Uterus (tissue), 4 donors: ENCODE data around the gene CACNA1C. TPM values are rescaled to one million over a fixed set of nuclear protein-coding genes. Genes with fewer than 3 reads are reported as not detected.

Experiments
- DNase-seq, 2 donors: peaks; one replicate each; pipeline ENCODE4 v3.0.0-alpha.2; 2019 to 2020
- H3K27ac ChIP-seq, 2 donors: fragments of 200-600 bp; sonication (generic); 1 replicate in 1 of 2; 2 replicates in 1 of 2; pipeline ENCODE4 v1.5.1; 2016 to 2018
- H3K27me3 ChIP-seq, 2 donors: fragments of 200-600 bp; sonication (generic); one replicate each; pipeline ENCODE4 v1.5.1; 2018 to 2019; ENCODE audit warnings: control low read depth in 1 of 2
- H3K36me3 ChIP-seq, 2 donors: fragments of 200-600 bp; sonication (generic); one replicate each; pipeline ENCODE4 v1.5.1; 2019; ENCODE audit warnings: control low read depth in 1 of 2
- H3K4me1 ChIP-seq, 2 donors: fragments of 200-600 bp; sonication (generic); one replicate each; pipeline ENCODE4 v1.5.1; 2018 to 2019; ENCODE audit warnings: control low read depth in 1 of 2
- H3K4me3 ChIP-seq, 2 donors: fragments of 200-600 bp; sonication (generic); 1 replicate in 1 of 2; 2 replicates in 1 of 2; pipeline ENCODE4 v1.5.1; 2018 to 2019; ENCODE audit warnings: mild to moderate bottlenecking in 1 of 2
- H3K9me3 ChIP-seq, 2 donors: fragments of 200-600 bp; sonication (generic); one replicate each; pipeline ENCODE4 v1.5.1; 2019; ENCODE audit warnings: control low read depth in 1 of 2
- CTCF ChIP-seq, 4 experiments: fragments of 200-600 bp in 2 of 4; fragments of 450-650 bp in 2 of 4; sonication (generic) in 2 of 4; IDR thresholded peaks; one replicate each; pipeline ENCODE4 v1.5.1; 2016 to 2019; ENCODE audit warnings: antibody characterized with exemption in 4 of 4, mild to moderate bottlenecking in 2 of 4, moderate library complexity in 1 of 4
- POLR2A ChIP-seq, 2 donors: fragments of 450-650 bp; IDR thresholded peaks; one replicate each; pipeline ENCODE4 v1.6.1; 2016; ENCODE audit warnings: antibody characterized with exemption in 2 of 2, mild to moderate bottlenecking in 1 of 2, moderate library complexity in 1 of 2
- intact Hi-C: fragments of 100-400 bp; cut with DNase I; formaldehyde crosslinking; loops from one replicate; pipeline ENCODE4 v1.15.1; 2023; ENCODE audit warnings: low total_unique reads
- total RNA-seq, 4 donors: library from RNA; depleted of rRNA in 3 of 4; stranded (reverse); fragments of >200 nt in 3 of 4; gene quantifications; one replicate each; pipeline versions ENCODE4 v1.1.0 to v1.2.4, GENCODE V29; 2014 to 2023
- donor health status: DM: yes; HTN: yes; CAD: no.

Gene CACNA1C
- total RNA-seq, 4 donors from 2014 or later, result 15.9 to 121 (median 32.1) TPM

GRCh38 chr12:2417481-2418160 lies 364.8 kb downstream of the CACNA1C start:
- Histone ChIP-seq H3K4me1 (peaks cover 5 to 6% of the 10 kb centered on the region in 2 donors), H3K36me3 (no peaks in the 10 kb centered on the region), H3K27ac (no peak overlapping the region), H3K4me3 (no peak overlapping the region), H3K27me3 (no peaks in the 10 kb centered on the region), H3K9me3 (no peaks in the 10 kb centered on the region)
- DNase-seq, result no peak
- intact Hi-C loops, result no loop called here
- TF ChIP-seq CTCF (IDR thresholded peaks at IDR 0.05) (no peak), POLR2A (IDR thresholded peaks at IDR 0.05) (no peak)

- DNase-seq, result no peak
- no peak overlapping the region for H3K27ac ChIP-seq
- no peak for TF ChIP-seq POLR2A (IDR thresholded peaks at IDR 0.05)
- TF ChIP-seq CTCF (IDR thresholded peaks at IDR 0.05), result no peak
- H3K4me3 ChIP-seq, result no peak overlapping the region
- H3K36me3 ChIP-seq, result no peaks in the 10 kb centered on the region
- intact Hi-C loops, result no loop called here
- no peaks in the 10 kb centered on the region for H3K27me3 ChIP-seq
- H3K9me3 ChIP-seq, result no peaks in the 10 kb centered on the region
- H3K4me1 ChIP-seq, result peaks cover 3 to 6% of the 10 kb centered on the region in 2 donors
Observed at GRCh38 chr12:2418579-2418978, 365.8 kb downstream of the CACNA1C start.

- intact Hi-C loops, result no loop called here
- Histone ChIP-seq H3K36me3 (no peaks in the 10 kb centered on the region), H3K27me3 (no peaks in the 10 kb centered on the region), H3K9me3 (no peaks in the 10 kb centered on the region), H3K27ac (peak overlapping the region; percentile 37 to 42), H3K4me3 (no peak overlapping the region), H3K4me1 (peaks cover 0 to 6% of the 10 kb centered on the region in 2 donors)
- DNase-seq, result no peak
- TF ChIP-seq POLR2A (IDR thresholded peaks at IDR 0.05) (no peak), CTCF (IDR thresholded peaks at IDR 0.05) (no peak)
Observed at GRCh38 chr12:2422591-2422990, 369.8 kb downstream of the CACNA1C start.

GRCh38 chr12:2429032-2429431 lies 376.2 kb downstream of the CACNA1C start:
- Histone ChIP-seq H3K36me3 (no peaks in the 10 kb centered on the region), H3K27ac (peak overlapping the region; percentile 71 to 77), H3K27me3 (no peaks in the 10 kb centered on the region), H3K9me3 (no peaks in the 10 kb centered on the region), H3K4me3 (no peak overlapping the region), H3K4me1 (peaks cover 3 to 7% of the 10 kb centered on the region in 2 donors)
- TF ChIP-seq CTCF (IDR thresholded peaks at IDR 0.05) (no peak), POLR2A (IDR thresholded peaks at IDR 0.05) (no peak)
- intact Hi-C loops, result no loop called here
- peak; percentile 33 to 65 for DNase-seq

- Histone ChIP-seq H3K27me3 (no peaks in the 10 kb centered on the region), H3K9me3 (no peaks in the 10 kb centered on the region), H3K4me1 (peaks cover 3 to 7% of the 10 kb centered on the region in 2 donors), H3K27ac (peak overlapping the region; percentile 74 to 77), H3K36me3 (no peaks in the 10 kb centered on the region), H3K4me3 (no peak overlapping the region)
- TF ChIP-seq CTCF (IDR thresholded peaks at IDR 0.05) (no peak), POLR2A (IDR thresholded peaks at IDR 0.05) (no peak)
- intact Hi-C loops, result no loop called here
- DNase-seq, result peak; percentile 48 to 55
Observed at GRCh38 chr12:2431810-2432209, 379.0 kb downstream of the CACNA1C start.
